PC-3 (cell line): ENCODE results near the gene ASPM.

ENCODE experiments used
- EZH2phosphoT487 ChIP-seq: fragments of 300-600 bp; sonication (generic); IDR thresholded peaks from 2 replicates; pipeline ENCODE4 v1.6.1; 2018; ENCODE audit warnings: mild to moderate bottlenecking, antibody characterized with exemption, low read length, borderline replicate concordance
- TF ChIP-seq, protein P1 (sequence below): fragments of 300-600 bp; sonication (generic); conservative IDR thresholded peaks from 2 replicates; pipeline ENCODE4 v1.5.1; 2017; ENCODE audit warnings: antibody characterized with exemption, low read depth, mild to moderate bottlenecking, low read length

DNA sequence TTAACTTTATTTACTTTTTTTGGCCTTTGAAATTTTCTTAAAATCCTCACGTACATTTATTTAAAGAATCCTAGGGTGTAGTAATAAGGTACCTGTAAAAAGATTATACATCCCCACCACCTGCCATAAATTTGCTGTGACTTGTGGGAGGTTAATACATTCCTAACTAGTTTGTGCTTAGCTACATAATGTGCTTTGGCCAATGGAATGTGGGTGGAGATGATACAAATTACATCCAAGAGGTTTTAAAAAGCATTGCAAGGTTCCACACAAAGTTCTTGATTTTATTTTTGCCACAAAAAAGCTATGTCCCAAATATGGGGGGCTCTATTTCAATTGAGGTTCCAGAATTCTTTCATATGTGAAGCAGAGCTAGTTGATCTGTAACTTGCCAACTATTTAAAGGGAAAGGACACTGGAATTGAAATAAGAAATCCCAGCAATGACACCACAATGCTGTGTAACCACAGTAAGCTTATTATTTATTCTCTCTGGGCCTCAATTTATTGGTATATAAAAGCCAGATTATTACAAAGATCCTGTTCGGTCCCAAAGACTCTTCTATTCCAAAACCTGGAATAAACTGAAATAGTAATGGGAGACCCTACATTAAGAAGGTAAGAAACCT, 15.7 kb downstream of the ASPM start:
- TF ChIP-seq, protein P1, sequence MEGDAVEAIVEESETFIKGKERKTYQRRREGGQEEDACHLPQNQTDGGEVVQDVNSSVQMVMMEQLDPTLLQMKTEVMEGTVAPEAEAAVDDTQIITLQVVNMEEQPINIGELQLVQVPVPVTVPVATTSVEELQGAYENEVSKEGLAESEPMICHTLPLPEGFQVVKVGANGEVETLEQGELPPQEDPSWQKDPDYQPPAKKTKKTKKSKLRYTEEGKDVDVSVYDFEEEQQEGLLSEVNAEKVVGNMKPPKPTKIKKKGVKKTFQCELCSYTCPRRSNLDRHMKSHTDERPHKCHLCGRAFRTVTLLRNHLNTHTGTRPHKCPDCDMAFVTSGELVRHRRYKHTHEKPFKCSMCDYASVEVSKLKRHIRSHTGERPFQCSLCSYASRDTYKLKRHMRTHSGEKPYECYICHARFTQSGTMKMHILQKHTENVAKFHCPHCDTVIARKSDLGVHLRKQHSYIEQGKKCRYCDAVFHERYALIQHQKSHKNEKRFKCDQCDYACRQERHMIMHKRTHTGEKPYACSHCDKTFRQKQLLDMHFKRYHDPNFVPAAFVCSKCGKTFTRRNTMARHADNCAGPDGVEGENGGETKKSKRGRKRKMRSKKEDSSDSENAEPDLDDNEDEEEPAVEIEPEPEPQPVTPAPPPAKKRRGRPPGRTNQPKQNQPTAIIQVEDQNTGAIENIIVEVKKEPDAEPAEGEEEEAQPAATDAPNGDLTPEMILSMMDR: no peak
- no peak for TF ChIP-seq EZH2phosphoT487
